ENCODE results near the gene SCD. TPM values are rescaled to one million over a fixed set of nuclear protein-coding genes. Genes with fewer than 3 reads are reported as not detected.

The SCD gene
- total and polyA plus RNA-seq, 2 donors (not counting 1 experiment from before 2014, with no cell fraction given), result 0.89 to 5.1 TPM

GRCh38 chr10:100328198-100328597 is 18.8 kb upstream of the SCD start:
- CTCF ChIA-PET, result interaction anchor here (0.6 to 4.3 kb wide), 5 partner anchors 10 to 110 kb away, joined by 3 to 37 read pairs (median 4); no protein-coding TSS in a partner anchor
- no peaks in the 10 kb centered on the region for H4K20me1 ChIP-seq (ENCODE audit: control insufficient read depth, insufficient read depth, low read length, poor library complexity, severe bottlenecking)
- no peak overlapping the region for H3K4me2 ChIP-seq (replicated peaks; ENCODE audit: low read depth, low read length, poor library complexity, severe bottlenecking)
- ATAC-seq (ENCODE audit: low read depth), result no peak
- 100% methylated on average over 1 of the region's 5 CpGs for WGBS (ENCODE audit: insufficient coverage)
- no peaks in the 10 kb centered on the region for H3K9me3 Mint-ChIP-seq (ENCODE audit: insufficient read depth)
- peaks cover 0 to 3% (median 0%) of the 10 kb centered on the region in 4 experiments for H3K27me3 ChIP-seq (replicated peaks in 1 of 4; ENCODE audit: control extremely low read depth in 1 of 4, control insufficient read depth in 3 of 4, insufficient read depth in 4 of 4, low read length in 3 of 4)
- no peak overlapping the region for H3K4me3 ChIP-seq (ENCODE audit: control extremely low read depth in 1 of 5, extremely low read depth in 1 of 5, insufficient read depth in 1 of 5, low read depth in 2 of 5, low read length in 4 of 5)
- H3K9me3 ChIP-seq (ENCODE audit: control extremely low read depth in 1 of 3, control insufficient read depth in 2 of 3, insufficient read depth in 1 of 3, low read length in 2 of 3), result no peaks in the 10 kb centered on the region
- H3K36me3 ChIP-seq (replicated peaks in 1 of 2; ENCODE audit: control extremely low read depth in 1 of 2, control insufficient read depth in 1 of 2, extremely low read depth in 1 of 2, insufficient read depth in 2 of 2, low read length in 1 of 2), result no peaks in the 10 kb centered on the region
- intact Hi-C loops (cut with micrococcal nuclease), result no loop called here
- TF ChIP-seq CTCF (IDR thresholded peaks at IDR 0.05), result no peak
- no peak for TF ChIP-seq EZH2 (IDR thresholded peaks at IDR 0.05; ENCODE audit: borderline replicate concordance, insufficient read depth, low read depth, low read length, poor library complexity, severe bottlenecking)
- no peak overlapping the region for H3K27ac Mint-ChIP-seq
- H3K4me1 Mint-ChIP-seq, result peaks cover 29% of the 10 kb centered on the region
- no peaks in the 10 kb centered on the region for H3K79me2 ChIP-seq (ENCODE audit: control insufficient read depth, insufficient read depth, low read length)
- peaks cover 22 to 23% of the 10 kb centered on the region in 2 donors for H3K4me1 ChIP-seq (ENCODE audit: control insufficient read depth in 2 of 2, insufficient read depth in 2 of 2, low read length in 2 of 2)
- no peak overlapping the region for H2AFZ ChIP-seq (ENCODE audit: insufficient read depth, low read depth, low read length, poor library complexity, severe bottlenecking)
- H3K9ac ChIP-seq (ENCODE audit: low read length), result no peak overlapping the region
- H3K27ac ChIP-seq (ENCODE audit: low read length in 2 of 2), result no peak overlapping the region
- no peak for DNase-seq
- POLR2A ChIA-PET, result interaction anchor here (2.1 kb wide), 1 partner anchor 42 kb away, joined by 8 read pairs; the partner anchor contains the start of gene BLOC1S2
- H3K27me3 Mint-ChIP-seq, result peaks cover 22% of the 10 kb centered on the region
- H3K4me3 Mint-ChIP-seq, result no peak overlapping the region

GRCh38 chr10:100330079-100330478 is 17.0 kb upstream of the SCD start, which contains the start of gene PKD2L1:
PKD2L1 (minus strand) TSS chr10:100330228; CDS start chr10:100330103, 125 bp downstream.
- TF ChIP-seq CTCF (IDR thresholded peaks at IDR 0.05) (no peak), EZH2 (IDR thresholded peaks at IDR 0.05; ENCODE audit: borderline replicate concordance, insufficient read depth, low read depth, low read length, poor library complexity, severe bottlenecking) (no peak)
- peaks cover 0 to 8% (median 0%) of the 10 kb centered on the region in 4 experiments for H3K27me3 ChIP-seq (replicated peaks in 1 of 4; ENCODE audit: control extremely low read depth in 1 of 4, control insufficient read depth in 3 of 4, insufficient read depth in 4 of 4, low read length in 3 of 4)
- 93% methylated on average over 3 of the region's 5 CpGs for WGBS (ENCODE audit: insufficient coverage)

More at GRCh38 chr10:100330079-100330478, 17.0 kb upstream of the SCD start, which contains the start of gene PKD2L1:
- CTCF ChIA-PET, result interaction anchor here (0.7 to 2.1 kb wide), 4 partner anchors 9 to 102 kb away, joined by 3 to 8 read pairs (median 6); partner anchors contain the start of gene SCD
- Histone ChIP-seq H3K9me3 (ENCODE audit: control extremely low read depth in 1 of 3, control insufficient read depth in 2 of 3, insufficient read depth in 1 of 3, low read length in 2 of 3) (no peaks in the 10 kb centered on the region), H2AFZ (ENCODE audit: insufficient read depth, low read depth, low read length, poor library complexity, severe bottlenecking) (no peak within 1 kb of the TSS), H3K4me2 (replicated peaks; ENCODE audit: low read depth, low read length, poor library complexity, severe bottlenecking) (no peak within 1 kb of the TSS), H3K27ac (ENCODE audit: low read length in 2 of 2) (no peak within 1 kb of the TSS), H3K4me3 (ENCODE audit: control extremely low read depth in 1 of 5, extremely low read depth in 1 of 5, insufficient read depth in 1 of 5, low read depth in 2 of 5, low read length in 4 of 5) (no peak within 1 kb of the TSS), H3K79me2 (ENCODE audit: control insufficient read depth, insufficient read depth, low read length) (no peaks in the 10 kb centered on the region), H4K20me1 (ENCODE audit: control insufficient read depth, insufficient read depth, low read length, poor library complexity, severe bottlenecking) (no peaks in the 10 kb centered on the region), H3K9ac (ENCODE audit: low read length) (no peak within 1 kb of the TSS), H3K36me3 (replicated peaks in 1 of 2; ENCODE audit: control extremely low read depth in 1 of 2, control insufficient read depth in 1 of 2, extremely low read depth in 1 of 2, insufficient read depth in 2 of 2, low read length in 1 of 2) (no peaks in the 10 kb centered on the region), H3K4me1 (ENCODE audit: control insufficient read depth in 2 of 2, insufficient read depth in 2 of 2, low read length in 2 of 2) (peaks cover 22 to 23% of the 10 kb centered on the region in 2 donors)
- Mint-ChIP-seq H3K9me3 (ENCODE audit: insufficient read depth) (no peaks in the 10 kb centered on the region), H3K4me1 (peaks cover 29% of the 10 kb centered on the region), H3K27me3 (peaks cover 34% of the 10 kb centered on the region), H3K27ac (peak within 1 kb of the TSS; percentile 56), H3K4me3 (no peak within 1 kb of the TSS)
- intact Hi-C loops (cut with micrococcal nuclease), result no loop called here
- DNase-seq (no peak), ATAC-seq (ENCODE audit: low read depth) (no peak)
- POLR2A ChIA-PET, result no interaction called here

Data from B cell (primary cell).